ENCODE measurements around the gene GAL3ST2.

- no peak for TF ChIP-seq POLR2A (IDR thresholded peaks at IDR 0.05)
- TF ChIP-seq, protein P1, sequence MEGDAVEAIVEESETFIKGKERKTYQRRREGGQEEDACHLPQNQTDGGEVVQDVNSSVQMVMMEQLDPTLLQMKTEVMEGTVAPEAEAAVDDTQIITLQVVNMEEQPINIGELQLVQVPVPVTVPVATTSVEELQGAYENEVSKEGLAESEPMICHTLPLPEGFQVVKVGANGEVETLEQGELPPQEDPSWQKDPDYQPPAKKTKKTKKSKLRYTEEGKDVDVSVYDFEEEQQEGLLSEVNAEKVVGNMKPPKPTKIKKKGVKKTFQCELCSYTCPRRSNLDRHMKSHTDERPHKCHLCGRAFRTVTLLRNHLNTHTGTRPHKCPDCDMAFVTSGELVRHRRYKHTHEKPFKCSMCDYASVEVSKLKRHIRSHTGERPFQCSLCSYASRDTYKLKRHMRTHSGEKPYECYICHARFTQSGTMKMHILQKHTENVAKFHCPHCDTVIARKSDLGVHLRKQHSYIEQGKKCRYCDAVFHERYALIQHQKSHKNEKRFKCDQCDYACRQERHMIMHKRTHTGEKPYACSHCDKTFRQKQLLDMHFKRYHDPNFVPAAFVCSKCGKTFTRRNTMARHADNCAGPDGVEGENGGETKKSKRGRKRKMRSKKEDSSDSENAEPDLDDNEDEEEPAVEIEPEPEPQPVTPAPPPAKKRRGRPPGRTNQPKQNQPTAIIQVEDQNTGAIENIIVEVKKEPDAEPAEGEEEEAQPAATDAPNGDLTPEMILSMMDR (IDR thresholded peaks at IDR 0.05) = no peak
Measured at GRCh38 chr2:241804326-241805229, 28.0 kb downstream of the GAL3ST2 start.
